ENCODE measurements around the gene ALPL. TPM values are rescaled to one million over a fixed set of nuclear protein-coding genes. Genes with fewer than 3 reads are reported as not detected.

ALPL gene
- total and polyA plus RNA-seq, 10 of the 15 experiments (the other 5 are each of a cell fraction or from before 2014, with no cell fraction given): 0.07 to 0.59 (median 0.31) TPM; not detected in 2

- Histone ChIP-seq H3K9ac (ENCODE audit: control insufficient read depth, insufficient read depth, low read length) (no peak overlapping the region), H3K79me2 (ENCODE audit: control insufficient read depth, insufficient read depth, low read length) (no peaks in the 10 kb centered on the region), H2AFZ (ENCODE audit: control insufficient read depth, low read depth, low read length) (no peak overlapping the region), H3K4me3 (no peak overlapping the region), H4K20me1 (ENCODE audit: control insufficient read depth, insufficient read depth) (no peaks in the 10 kb centered on the region), H3K36me3 (ENCODE audit: control insufficient read depth in 2 of 2, insufficient read depth in 2 of 2, low read length in 1 of 2) (no peaks in the 10 kb centered on the region), H3K9me3 (replicated peaks; ENCODE audit: control insufficient read depth, insufficient read depth, low read length) (no peaks in the 10 kb centered on the region), H3K27me3 (replicated peaks in 1 of 2; ENCODE audit: control insufficient read depth in 2 of 2, insufficient read depth in 2 of 2, low read length in 1 of 2) (no peaks in the 10 kb centered on the region; a peak in 1 of 4 replicates), H3K4me2 (ENCODE audit: control insufficient read depth, insufficient read depth) (no peak overlapping the region), H3K27ac (ENCODE audit: control insufficient read depth, insufficient read depth) (no peak overlapping the region), H3K4me1 (ENCODE audit: control insufficient read depth, insufficient read depth, low read length) (no peaks in the 10 kb centered on the region)
- RAD21 ChIA-PET (ENCODE audit: unreplicated experiment): no interaction called here
- POLR2A ChIA-PET: no interaction called here
- WGBS (ENCODE audit: insufficient coverage, insufficient replicate concordance, low lambda C conversion rate, missing lambda C conversion rate): 67% methylated on average over 3 of the region's 3 CpGs
- BruUV-seq (replicated peaks): no TSS peak
- FAIRE-seq: no peak
- no peak for TF ChIP-seq MYC (IDR thresholded peaks at IDR 0.05; ENCODE audit: insufficient read depth, insufficient read length, insufficient replicate concordance, low read length, severe bottlenecking)
- no peak for TF ChIP-seq ATF7 (IDR thresholded peaks at IDR 0.05; ENCODE audit: low read depth)
- TF ChIP-seq BACH1 (IDR thresholded peaks at IDR 0.05; ENCODE audit: borderline replicate concordance): no peak
- TF ChIP-seq CBX5 (IDR thresholded peaks at IDR 0.05; ENCODE audit: low read depth): no peak
- no peak for DNase-seq (ENCODE audit: low read depth, low spot score)
- no peak for ATAC-seq
- CTCF ChIA-PET: interaction anchor here (0.8 to 1.6 kb wide), 2 partner anchors 34 to 172 kb away, joined by 3 read pairs; no protein-coding TSS in a partner anchor
- intact Hi-C loops (cut with micrococcal nuclease; ENCODE audit: unreplicated experiment) (no loop called here), in situ Hi-C loops (cut with MboI) (no loop called here)
- SMC1A ChIA-PET (ENCODE audit: uncharacterized antibody, unreplicated experiment): no interaction called here
These were observed 32.6 kb downstream of the ALPL start for GRCh38 chr1:21541835-21542234.

- CTCF ChIA-PET: interaction anchor here (0.6 to 3.6 kb wide), 3 partner anchors 8 to 440 kb away, joined by 3 to 19 read pairs (median 3); no protein-coding TSS in a partner anchor
- 45% methylated on average over 6 of the region's 6 CpGs for WGBS (ENCODE audit: insufficient coverage, insufficient replicate concordance, low lambda C conversion rate, missing lambda C conversion rate)
- TF ChIP-seq YBX1 (IDR thresholded peaks at IDR 0.05) (no peak), RUNX3 (IDR thresholded peaks at IDR 0.05; ENCODE audit: low read length) (no peak), ZNF274 (IDR thresholded peaks at IDR 0.05; ENCODE audit: insufficient read depth, insufficient read length) (no peak), BCL11A (IDR thresholded peaks at IDR 0.05; ENCODE audit: low read depth, low read length) (no peak), CHD2 (IDR thresholded peaks at IDR 0.05; ENCODE audit: borderline replicate concordance, low read depth, low read length) (no peak), SIN3A (IDR thresholded peaks at IDR 0.05; ENCODE audit: low read depth, low read length) (no peak), ATF7 (IDR thresholded peaks at IDR 0.05; ENCODE audit: low read depth) (no peak), IKZF2 (IDR thresholded peaks at IDR 0.05) (no peak), REST (IDR thresholded peaks at IDR 0.05; ENCODE audit: low read depth, low read length) (no peak), NFYA (IDR thresholded peaks at IDR 0.05; ENCODE audit: borderline replicate concordance, low read depth, low read length) (no peak), ZSCAN29 (IDR thresholded peaks at IDR 0.05) (no peak), E2F4 (IDR thresholded peaks at IDR 0.05; ENCODE audit: low read depth, low read length) (no peak)
These were observed 34.4 kb downstream of the ALPL start for GRCh38 chr1:21543598-21543997.

More at GRCh38 chr1:21543598-21543997, 34.4 kb downstream of the ALPL start:
- intact Hi-C loops (cut with micrococcal nuclease; ENCODE audit: unreplicated experiment) (no loop called here), in situ Hi-C loops (cut with MboI) (no loop called here)
- no peaks in the 10 kb centered on the region for H3K9me3 ChIP-seq (replicated peaks; ENCODE audit: control insufficient read depth, insufficient read depth, low read length)
- no peaks in the 10 kb centered on the region for H4K20me1 ChIP-seq (ENCODE audit: control insufficient read depth, insufficient read depth)
- no TSS peak for BruUV-seq (replicated peaks)
- H3K79me2 ChIP-seq (ENCODE audit: control insufficient read depth, insufficient read depth, low read length): no peaks in the 10 kb centered on the region
- H3K4me1 ChIP-seq (ENCODE audit: control insufficient read depth, insufficient read depth, low read length): no peaks in the 10 kb centered on the region
- ChIA-PET SMC1A (ENCODE audit: uncharacterized antibody, unreplicated experiment) (interaction anchor here (0.9 to 1.7 kb wide), 2 partner anchors 33 to 44 kb away, joined by 3 to 4 read pairs; no protein-coding TSS in a partner anchor), POLR2A (interaction anchor here (0.5 kb wide), 2 partner anchors 24 to 902 kb away, joined by 3 to 5 read pairs; no protein-coding TSS in a partner anchor), RAD21 (ENCODE audit: unreplicated experiment) (no interaction called here)
- H3K27me3 ChIP-seq (replicated peaks in 1 of 2; ENCODE audit: control insufficient read depth in 2 of 2, insufficient read depth in 2 of 2, low read length in 1 of 2): no peaks in the 10 kb centered on the region; a peak in 1 of 4 replicates
- no peak overlapping the region for H3K27ac ChIP-seq (ENCODE audit: control insufficient read depth, insufficient read depth)
- no peak overlapping the region for H3K9ac ChIP-seq (ENCODE audit: control insufficient read depth, insufficient read depth, low read length)
- H3K4me2 ChIP-seq (ENCODE audit: control insufficient read depth, insufficient read depth): no peak overlapping the region
- no peak for FAIRE-seq
- no peaks in the 10 kb centered on the region for H3K36me3 ChIP-seq (ENCODE audit: control insufficient read depth in 2 of 2, insufficient read depth in 2 of 2, low read length in 1 of 2)
- no peak overlapping the region for H3K4me3 ChIP-seq
- no peak for DNase-seq (ENCODE audit: low read depth, low spot score)
- no peak overlapping the region for H2AFZ ChIP-seq (ENCODE audit: control insufficient read depth, low read depth, low read length)
- ATAC-seq: no peak

All from GM12878 (cell line).